Suprapubic skin (tissue), 4 donors: Measurements from ENCODE around the gene NUCB1.

Experiments
- EP300 ChIP-seq: sonication (generic); formaldehyde crosslinking; IDR thresholded peaks from one replicate; pipeline ENCODE4 v1.6.1; 2017; ENCODE audit warnings: antibody characterized with exemption
- POLR2A ChIP-seq, 2 donors: fragments of 450-650 bp; IDR thresholded peaks; one replicate each; pipeline ENCODE4 v1.6.1; 2017; ENCODE audit warnings: antibody characterized with exemption in 2 of 2, mild to moderate bottlenecking in 2 of 2, moderate library complexity in 2 of 2
- POLR2AphosphoS5 ChIP-seq, 3 donors: sonication (generic); formaldehyde crosslinking; IDR thresholded peaks; one replicate each; pipeline ENCODE4 v1.6.1; 2017; ENCODE audit warnings: antibody characterized with exemption in 3 of 3
- TF ChIP-seq, protein P1 (sequence below), 2 donors: fragments of 200-600 bp in 1 of 2; fragments of 450-650 bp in 1 of 2; sonication (generic) in 1 of 2; IDR thresholded peaks; one replicate each; pipeline ENCODE4 v1.5.1; 2016 to 2019; ENCODE audit warnings: antibody characterized with exemption in 2 of 2, mild to moderate bottlenecking in 1 of 2, moderate library complexity in 1 of 2

- TF ChIP-seq POLR2A (IDR thresholded peaks at IDR 0.05) (peak; percentile 99 to 100), EP300 (no peak), POLR2AphosphoS5 (IDR thresholded peaks at IDR 0.05) (peak; percentile 99 to 100 (median 99))
- TF ChIP-seq, protein P1, sequence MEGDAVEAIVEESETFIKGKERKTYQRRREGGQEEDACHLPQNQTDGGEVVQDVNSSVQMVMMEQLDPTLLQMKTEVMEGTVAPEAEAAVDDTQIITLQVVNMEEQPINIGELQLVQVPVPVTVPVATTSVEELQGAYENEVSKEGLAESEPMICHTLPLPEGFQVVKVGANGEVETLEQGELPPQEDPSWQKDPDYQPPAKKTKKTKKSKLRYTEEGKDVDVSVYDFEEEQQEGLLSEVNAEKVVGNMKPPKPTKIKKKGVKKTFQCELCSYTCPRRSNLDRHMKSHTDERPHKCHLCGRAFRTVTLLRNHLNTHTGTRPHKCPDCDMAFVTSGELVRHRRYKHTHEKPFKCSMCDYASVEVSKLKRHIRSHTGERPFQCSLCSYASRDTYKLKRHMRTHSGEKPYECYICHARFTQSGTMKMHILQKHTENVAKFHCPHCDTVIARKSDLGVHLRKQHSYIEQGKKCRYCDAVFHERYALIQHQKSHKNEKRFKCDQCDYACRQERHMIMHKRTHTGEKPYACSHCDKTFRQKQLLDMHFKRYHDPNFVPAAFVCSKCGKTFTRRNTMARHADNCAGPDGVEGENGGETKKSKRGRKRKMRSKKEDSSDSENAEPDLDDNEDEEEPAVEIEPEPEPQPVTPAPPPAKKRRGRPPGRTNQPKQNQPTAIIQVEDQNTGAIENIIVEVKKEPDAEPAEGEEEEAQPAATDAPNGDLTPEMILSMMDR (IDR thresholded peaks at IDR 0.05), result no peak
These were observed 27.8 kb upstream of the NUCB1 start, which contains the start of gene PPP1R15A for GRCh38 chr19:48872182-48872883.
